Tibial nerve (tissue), 4 donors: Measurements from ENCODE around the gene TCP1. TPM values are rescaled to one million over a fixed set of nuclear protein-coding genes. Genes with fewer than 3 reads are reported as not detected.
"Not testable (repeated sequence)": the region's sequence is repeated elsewhere in the genome, so short reads cannot be mapped to it uniquely, and the experiment has no call there.

Experiments used
- DNase-seq, 2 donors: peaks; one replicate each; pipeline ENCODE4 v3.0.0-alpha.2; 2019; ENCODE audit warnings: low spot score in 2 of 2
- H3K27ac ChIP-seq, 4 donors: fragments of 200-600 bp; sonication (generic) in 3 of 4; one replicate each; pipeline ENCODE4 v1.5.1; 2017 to 2019; ENCODE audit warnings: mild to moderate bottlenecking in 1 of 4
- H3K27me3 ChIP-seq, 2 donors: fragments of 200-600 bp; sonication (generic) in 1 of 2; one replicate each; pipeline versions ENCODE4 v1.5.1 to v1.6.0; 2017 to 2019
- H3K36me3 ChIP-seq, 3 donors: fragments of 200-600 bp; sonication (generic); one replicate each; pipeline ENCODE4 v1.5.1; 2018 to 2019
- H3K4me1 ChIP-seq, 4 donors: fragments of 200-600 bp; sonication (generic) in 3 of 4; one replicate each; pipeline ENCODE4 v1.5.1; 2017 to 2019
- H3K4me3 ChIP-seq, 4 donors: fragments of 200-600 bp; sonication (generic) in 3 of 4; one replicate each; pipeline ENCODE4 v1.5.1; 2017 to 2019; ENCODE audit warnings: mild to moderate bottlenecking in 1 of 4, moderate library complexity in 1 of 4
- H3K9me3 ChIP-seq, 4 donors: fragments of 200-600 bp; sonication (generic) in 3 of 4; one replicate each; pipeline ENCODE4 v1.5.1; 2017 to 2019
- CTCF ChIP-seq, 5 experiments: fragments of 200-600 bp in 3 of 5; fragments of 450-650 bp in 2 of 5; sonication (generic) in 3 of 5; IDR thresholded peaks; one replicate each; pipeline ENCODE4 v1.5.1; 2016 to 2019; ENCODE audit warnings: antibody characterized with exemption in 5 of 5, mild to moderate bottlenecking in 3 of 5, moderate library complexity in 2 of 5
- EP300 ChIP-seq, 2 donors: sonication (generic); formaldehyde crosslinking; IDR thresholded peaks; one replicate each; pipeline ENCODE4 v1.6.1; 2017; ENCODE audit warnings: antibody characterized with exemption in 2 of 2, mild to moderate bottlenecking in 1 of 2
- POLR2A ChIP-seq, 2 donors: fragments of 450-650 bp; IDR thresholded peaks; one replicate each; pipeline ENCODE4 v1.6.1; 2017; ENCODE audit warnings: antibody characterized with exemption in 2 of 2, mild to moderate bottlenecking in 2 of 2, moderate library complexity in 2 of 2
- WGBS, 2 donors: methylation state at CpG; one replicate each; pipeline ENCODE4 v1.1.5; 2018; 5-methylcytosine and 5-hydroxymethylcytosine counted together
- total RNA-seq, 4 donors: library from RNA; depleted of rRNA; stranded (reverse); fragments of >200 nt; gene quantifications; one replicate each; pipeline ENCODE4 v1.1.0, GENCODE V29; 2016

Gene TCP1
- total RNA-seq, 4 donors from 2014 or later = 81.0 to 106 (median 102) TPM

GRCh38 chr6:159754401-159754800 is 35.0 kb downstream of the TCP1 start:
- DNase-seq = no peak
- Histone ChIP-seq H3K27me3 (no peaks in the 10 kb centered on the region), H3K4me1 (no peaks in the 10 kb centered on the region), H3K27ac (no peak overlapping the region), H3K9me3 (no peaks in the 10 kb centered on the region), H3K36me3 (peaks cover 0 to 82% (median 11%) of the 10 kb centered on the region in 3 donors), H3K4me3 (no peak overlapping the region)
- 85 to 86% methylated on average over 2 of the region's 2 CpGs for WGBS, 2 donors
- no peak for TF ChIP-seq EP300 (IDR thresholded peaks at IDR 0.05)
- no peak for TF ChIP-seq CTCF (IDR thresholded peaks at IDR 0.05)
- no peak for TF ChIP-seq POLR2A (IDR thresholded peaks at IDR 0.05)

GRCh38 chr6:159753081-159753872 is 36.1 kb downstream of the TCP1 start:
- Histone ChIP-seq H3K27ac (no peak overlapping the region), H3K27me3 (no peaks in the 10 kb centered on the region), H3K4me3 (no peak overlapping the region), H3K36me3 (peaks cover 0 to 86% (median 11%) of the 10 kb centered on the region in 3 donors), H3K9me3 (no peaks in the 10 kb centered on the region), H3K4me1 (no peaks in the 10 kb centered on the region)
- no peak for DNase-seq
- 85% methylated on average over 6 of the region's 6 CpGs for WGBS, 2 donors
- TF ChIP-seq POLR2A (IDR thresholded peaks at IDR 0.05) = no peak
- no peak for TF ChIP-seq CTCF (IDR thresholded peaks at IDR 0.05)
- no peak for TF ChIP-seq EP300 (IDR thresholded peaks at IDR 0.05)

- no peak overlapping the region for H3K27ac ChIP-seq
- H3K27me3 ChIP-seq = no peaks in the 10 kb centered on the region
- peaks cover 4 to 90% (median 11%) of the 10 kb centered on the region in 3 donors for H3K36me3 ChIP-seq
- DNase-seq = no peak
- no peaks in the 10 kb centered on the region for H3K9me3 ChIP-seq
- H3K4me1 ChIP-seq = no peaks in the 10 kb centered on the region
- no peak overlapping the region for H3K4me3 ChIP-seq
- WGBS, 2 donors = 84 to 89% methylated on average over 3 of the region's 3 CpGs
- TF ChIP-seq CTCF (IDR thresholded peaks at IDR 0.05) = no peak
- no peak for TF ChIP-seq EP300 (IDR thresholded peaks at IDR 0.05)
- no peak for TF ChIP-seq POLR2A (IDR thresholded peaks at IDR 0.05)
These were observed 38.0 kb downstream of the TCP1 start for GRCh38 chr6:159751448-159751847.

GRCh38 chr6:159748127-159748526 is 41.3 kb downstream of the TCP1 start:
- H3K27me3 ChIP-seq, H3K9me3 ChIP-seq, DNase-seq, H3K27ac ChIP-seq, H3K4me1 ChIP-seq, H3K4me3 ChIP-seq: not testable (repeated sequence)
- peaks cover 4 to 95% (median 10%) of the 10 kb centered on the region in 3 donors for H3K36me3 ChIP-seq
- 85 to 92% methylated on average over 7 of the region's 7 CpGs for WGBS, 2 donors

- no peak for TF ChIP-seq EP300 (IDR thresholded peaks at IDR 0.05)
- no peak for TF ChIP-seq CTCF (IDR thresholded peaks at IDR 0.05)
- TF ChIP-seq POLR2A (IDR thresholded peaks at IDR 0.05) = no peak
- Histone ChIP-seq H3K4me1 (peaks cover 0 to 2% (median 0%) of the 10 kb centered on the region in 4 donors), H3K36me3 (peaks cover 4 to 96% (median 16%) of the 10 kb centered on the region in 3 donors), H3K27ac (no peak overlapping the region), H3K4me3 (no peak overlapping the region), H3K9me3 (no peaks in the 10 kb centered on the region), H3K27me3 (no peaks in the 10 kb centered on the region)
- DNase-seq = no peak
- 79 to 81% methylated on average over 1 of the region's 1 CpG for WGBS, 2 donors
These were observed 42.6 kb downstream of the TCP1 start for GRCh38 chr6:159746759-159747158.
